GM12878 (cell line): Measurements from ENCODE around the gene NAT8L. TPM values are rescaled to one million over a fixed set of nuclear protein-coding genes. Genes with fewer than 3 reads are reported as not detected.

Experiments
- ATAC-seq: fragments of 200-7000 bp; cut with Tn5 transposase; 3 replicates; pipeline ENCODE4 v1.9.1; 2020; ENCODE audit warnings: mild to moderate bottlenecking, moderate library complexity
- BruUV-seq: library from RNA; stranded (reverse); fragments of 400-500 nt; replicated peaks from 2 replicates; lab custom pipeline; 2021; lab: Mats Ljungman, UMichigan
- CTCF ChIA-PET: fragments of 300-600 bp; sonication (Branson Sonifier 250); formaldehyde crosslinking; extraction: SDS; loops from one replicate; lab custom pipeline; 2021; ENCODE audit warnings: inconsistent platforms; lab: Yijun Ruan, JAX
- POLR2A ChIA-PET: fragments of 350-600 bp; formaldehyde crosslinking; extraction: SDS; loops from one replicate; lab custom pipeline; 2021; ENCODE audit warnings: inconsistent platforms; lab: Charles Lee
- RAD21 ChIA-PET: fragments of 300-600 bp; sonication (Branson Sonifier 250); formaldehyde crosslinking; loops from one replicate; lab custom pipeline; 2023; ENCODE audit warnings: antibody characterized with exemption; ENCODE audit not compliant: unreplicated experiment; lab: Charles Lee
- SMC1A ChIA-PET: fragments of 300-600 bp; sonication (Branson Sonifier 250); formaldehyde crosslinking; loops from one replicate; lab custom pipeline; 2023; ENCODE audit not compliant: unreplicated experiment, uncharacterized antibody; lab: Charles Lee
- DNase-seq: peaks from one replicate; pipeline ENCODE4 v3.0.0-alpha.2; 2011; ENCODE audit warnings: low read depth, low spot score
- FAIRE-seq: peaks from 3 replicates; lab custom pipeline; 2011; peaks lifted over from hg19 to GRCh38; lab: Jason Lieb, UNC
- H2AFZ ChIP-seq: 2 replicates; pipeline ENCODE4 v1.6.0; 2011; ENCODE audit warnings: low read depth, low read length, control low read depth; ENCODE audit not compliant: control insufficient read depth
- H3K27ac ChIP-seq: 2 replicates; pipeline ENCODE4 v1.5.1; 2011; ENCODE audit warnings: control low read depth; ENCODE audit not compliant: control insufficient read depth, insufficient read depth
- H3K27me3 ChIP-seq, 2 experiments: replicated peaks in 1 of 2; 2 replicates each; pipeline versions ENCODE4 v1.6.0 to v1.6.1; 2011; ENCODE audit warnings: low read length in 1 of 2; ENCODE audit not compliant: control insufficient read depth in 2 of 2, insufficient read depth in 2 of 2
- H3K36me3 ChIP-seq, 2 experiments: 2 replicates each; pipeline ENCODE4 v1.5.1; 2011; ENCODE audit warnings: low read length in 1 of 2; ENCODE audit not compliant: control insufficient read depth in 2 of 2, insufficient read depth in 2 of 2
- H3K4me1 ChIP-seq: 2 replicates; pipeline ENCODE4 v1.6.1; 2011; ENCODE audit warnings: mild to moderate bottlenecking, low read length, moderate library complexity, mixed read lengths; ENCODE audit not compliant: control insufficient read depth, insufficient read depth
- H3K4me2 ChIP-seq: 2 replicates; pipeline ENCODE4 v1.6.0; 2011; ENCODE audit warnings: control low read depth; ENCODE audit not compliant: control insufficient read depth, insufficient read depth
- H3K4me3 ChIP-seq: fragments of 200-600 bp; sonication (generic); 2 replicates; pipeline ENCODE4 v1.5.1; 2016
- H3K79me2 ChIP-seq: 2 replicates; pipeline ENCODE4 v1.6.0; 2011; ENCODE audit warnings: low read length; ENCODE audit not compliant: control insufficient read depth, insufficient read depth
- H3K9ac ChIP-seq: 2 replicates; pipeline ENCODE4 v1.8.0; 2011; ENCODE audit warnings: low read length, control low read depth, mixed read lengths; ENCODE audit not compliant: control insufficient read depth, insufficient read depth
- H3K9me3 ChIP-seq: replicated peaks from 3 replicates; pipeline ENCODE4 v1.5.1; 2011; ENCODE audit warnings: mild to moderate bottlenecking, low read length; ENCODE audit not compliant: control insufficient read depth, insufficient read depth
- H4K20me1 ChIP-seq: 2 replicates; pipeline ENCODE4 v1.6.0; 2011; ENCODE audit not compliant: control insufficient read depth, insufficient read depth
- CBFB ChIP-seq: IDR thresholded peaks from 2 replicates; pipeline ENCODE4 v1.6.1; 2016; ENCODE audit warnings: antibody characterized with exemption, low read depth
- EED ChIP-seq: sonication (generic); IDR thresholded peaks from 2 replicates; pipeline ENCODE4 v1.6.1; 2016; ENCODE audit warnings: antibody characterized with exemption, low read depth
- IRF3 ChIP-seq: fragments of 450-650 bp; IDR thresholded peaks from 2 replicates; pipeline ENCODE4 v1.6.1; 2014; ENCODE audit warnings: mild to moderate bottlenecking
- RBBP5 ChIP-seq: fragments of 200-600 bp; sonication (generic); conservative IDR thresholded peaks from 2 replicates; pipeline ENCODE4 v1.6.1; 2016
- SMAD5 ChIP-seq: IDR thresholded peaks from 2 replicates; pipeline ENCODE4 v1.6.1; 2016; ENCODE audit warnings: antibody characterized with exemption, low read depth
- ZBTB40 ChIP-seq: fragments of 450-650 bp; IDR thresholded peaks from 2 replicates; pipeline ENCODE4 v1.6.1; 2016; ENCODE audit warnings: mild to moderate bottlenecking, moderate library complexity, borderline replicate concordance
- WGBS: methylation state at CpG from one replicate; pipeline ENCODE4 v1.1.6; 2016; ENCODE audit warnings: low lambda C conversion rate; ENCODE audit not compliant: insufficient replicate concordance, insufficient coverage; ENCODE audit errors: missing lambda C conversion rate; 5-methylcytosine and 5-hydroxymethylcytosine counted together
- in situ Hi-C: fragments of 300-500 bp; cut with MboI; formaldehyde crosslinking; loops from 9 replicates; pipeline ENCODE4 v1.14.3; 2018; ENCODE audit warnings: mixed read lengths
- intact Hi-C: fragments of 100-400 bp; cut with micrococcal nuclease; formaldehyde crosslinking; loops from one replicate; pipeline ENCODE4 v1.14.2; 2022; ENCODE audit not compliant: unreplicated experiment
- polyA plus RNA-seq, 11 experiments: library from polyadenylated mRNA; depleted of rRNA in 4 of 11; unstranded in 6 of 11; stranded (reverse) in 5 of 11; fragments of >200 nt; fragmentation: Nextera tagmentation in 4 of 11; fragmentation: Illumina TruSeq in 1 of 11; extraction: Ambion mirVana in 4 of 11; extraction: Trizol in 1 of 11; gene quantifications; 1 replicate in 1 of 11; 2 replicates in 10 of 11; pipeline versions ENCODE4 v1.2.1 to v1.2.3, GENCODE V29; 2011 to 2016; ENCODE audit warnings: inconsistent platforms in 2 of 11, missing spikeins in 2 of 11, low read depth in 1 of 11
- total RNA-seq, 4 experiments: library from RNA; depleted of rRNA in 3 of 4; stranded (reverse); fragments of >200 nt in 3 of 4; fragmentation: Illumina TruSeq in 1 of 4; extraction: Trizol in 1 of 4; gene quantifications; 2 replicates each; pipeline versions ENCODE4 v1.2.1 to v1.2.3, GENCODE V29; 2013 to 2021

The NAT8L gene
- total and polyA plus RNA-seq, 10 of the 15 experiments (the other 5 are each of a cell fraction or from before 2014, with no cell fraction given) = 0.01 to 0.31 (median 0.11) TPM; not detected in 5

- H3K27ac ChIP-seq = no peak overlapping the region
- intact Hi-C loops (no loop called here), in situ Hi-C loops (no loop called here)
- 58% methylated on average over 16 of the region's 16 CpGs for WGBS
- H3K4me3 ChIP-seq = no peak overlapping the region
- ChIA-PET RAD21 (no interaction called here), CTCF (no interaction called here), POLR2A (no interaction called here), SMC1A (no interaction called here)
- H3K9me3 ChIP-seq = no peaks in the 10 kb centered on the region; the same call in 2 of the 3 replicates
- no peaks in the 10 kb centered on the region for H3K4me1 ChIP-seq
- no peak for FAIRE-seq
- no peak overlapping the region for H3K9ac ChIP-seq
- H3K79me2 ChIP-seq = no peaks in the 10 kb centered on the region
- H2AFZ ChIP-seq = no peak overlapping the region
- DNase-seq = no peak
- BruUV-seq = no TSS peak
- TF ChIP-seq SMAD5 (no peak), ZBTB40 (no peak), RBBP5 (no peak), EED (no peak), IRF3 (no peak), CBFB (no peak)
- no peaks in the 10 kb centered on the region for H3K36me3 ChIP-seq
- H4K20me1 ChIP-seq = no peaks in the 10 kb centered on the region
- H3K4me2 ChIP-seq = no peak overlapping the region
- H3K27me3 ChIP-seq = no peaks in the 10 kb centered on the region; a peak in 1 of 4 replicates
- ATAC-seq = no peak
These were observed 36.3 kb downstream of the NAT8L start for GRCh38 chr4:2095236-2096072.
